Liver (tissue), 9 donors: Measurements from ENCODE around the gene DMD. TPM values are rescaled to one million over a fixed set of nuclear protein-coding genes. Genes with fewer than 3 reads are reported as not detected.

Experiments
- DNase-seq: peaks from one replicate; pipeline ENCODE4 v3.0.0-alpha.2; 2017; ENCODE audit warnings: low spot score
- H3K27ac ChIP-seq, 2 donors: one replicate each; pipeline ENCODE4 v1.7.0; 2013; ENCODE audit warnings: inconsistent platforms in 2 of 2, low read length in 2 of 2, control low read depth in 1 of 2, low read depth in 1 of 2, mild to moderate bottlenecking in 1 of 2
- H3K27me3 ChIP-seq, 4 donors: one replicate each; pipeline versions ENCODE4 v1.6.1 to v1.7.0; 2013; ENCODE audit warnings: low read length in 3 of 4, inconsistent platforms in 1 of 4, mild to moderate bottlenecking in 1 of 4, moderate library complexity in 1 of 4; ENCODE audit not compliant: control insufficient read depth in 4 of 4, insufficient read depth in 4 of 4
- H3K36me3 ChIP-seq, 4 donors: one replicate each; pipeline versions ENCODE4 v1.6.1 to v1.7.0; 2013; ENCODE audit warnings: low read length in 3 of 4, mild to moderate bottlenecking in 3 of 4, low read depth in 1 of 4, moderate library complexity in 1 of 4; ENCODE audit not compliant: control insufficient read depth in 4 of 4, insufficient read depth in 3 of 4
- H3K4me1 ChIP-seq, 4 donors: one replicate each; pipeline versions ENCODE4 v1.6.1 to v1.7.0; 2013; ENCODE audit warnings: low read length in 3 of 4, mild to moderate bottlenecking in 3 of 4, moderate library complexity in 1 of 4; ENCODE audit not compliant: control insufficient read depth in 4 of 4, insufficient read depth in 4 of 4
- H3K4me3 ChIP-seq, 3 donors: one replicate each; pipeline versions ENCODE4 v1.6.1 to v1.7.0; 2013; ENCODE audit warnings: low read length in 3 of 3, control low read depth in 1 of 3, low read depth in 1 of 3, mild to moderate bottlenecking in 1 of 3
- H3K9ac ChIP-seq, 2 donors: one replicate each; pipeline ENCODE4 v1.7.0; 2013; ENCODE audit warnings: low read length in 2 of 2, mild to moderate bottlenecking in 2 of 2, moderate library complexity in 2 of 2, control low read depth in 1 of 2, low read depth in 1 of 2
- H3K9me3 ChIP-seq, 4 donors: one replicate each; pipeline versions ENCODE4 v1.6.1 to v1.7.0; 2013; ENCODE audit warnings: low read length in 3 of 4; ENCODE audit not compliant: control insufficient read depth in 4 of 4
- EGR1 ChIP-seq, 2 donors: IDR thresholded peaks; 2 replicates each; pipeline ENCODE4 v1.6.1; 2016 to 2018; ENCODE audit warnings: antibody characterized with exemption in 2 of 2, low read depth in 2 of 2
- FOXA1 ChIP-seq: IDR thresholded peaks from 2 replicates; pipeline ENCODE4 v1.6.1; 2016; ENCODE audit warnings: antibody characterized with exemption
- FOXA2 ChIP-seq: IDR thresholded peaks from 2 replicates; pipeline ENCODE4 v1.6.1; 2016; ENCODE audit warnings: antibody characterized with exemption
- GABPA ChIP-seq, 2 donors: IDR thresholded peaks in 1 of 2; conservative IDR thresholded peaks in 1 of 2; 2 replicates each; pipeline ENCODE4 v1.6.1; 2016; ENCODE audit warnings: antibody characterized with exemption in 2 of 2, mild to moderate bottlenecking in 1 of 2, moderate library complexity in 1 of 2
- HNF4A ChIP-seq, 2 donors: conservative IDR thresholded peaks; 2 replicates each; pipeline ENCODE4 v1.6.1; 2016; ENCODE audit warnings: antibody characterized with exemption in 2 of 2, mild to moderate bottlenecking in 2 of 2
- HNF4G ChIP-seq: IDR thresholded peaks from 2 replicates; pipeline ENCODE4 v1.6.1; 2016; ENCODE audit warnings: antibody characterized with exemption
- JUND ChIP-seq, 2 donors: IDR thresholded peaks; 2 replicates each; pipeline ENCODE4 v1.6.1; 2016; ENCODE audit warnings: antibody characterized with exemption in 2 of 2
- NR2F2 ChIP-seq: IDR thresholded peaks from 2 replicates; pipeline ENCODE4 v1.6.1; 2016; ENCODE audit warnings: antibody characterized with exemption
- RAD21 ChIP-seq, 2 donors: IDR thresholded peaks; 2 replicates each; pipeline ENCODE4 v1.6.1; 2016; ENCODE audit warnings: antibody characterized with exemption in 2 of 2, mild to moderate bottlenecking in 2 of 2
- REST ChIP-seq: IDR thresholded peaks from 2 replicates; pipeline ENCODE4 v1.6.1; 2016; ENCODE audit warnings: antibody characterized with exemption, mild to moderate bottlenecking
- RXRA ChIP-seq, 2 donors: IDR thresholded peaks; 2 replicates each; pipeline ENCODE4 v1.6.1; 2017 to 2018; ENCODE audit warnings: antibody characterized with exemption in 2 of 2, mild to moderate bottlenecking in 1 of 2
- SP1 ChIP-seq: IDR thresholded peaks from 2 replicates; pipeline ENCODE4 v1.6.1; 2018; ENCODE audit warnings: antibody characterized with exemption, mild to moderate bottlenecking
- TAF1 ChIP-seq: conservative IDR thresholded peaks from 2 replicates; pipeline ENCODE4 v1.6.1; 2016; ENCODE audit warnings: antibody characterized with exemption, mild to moderate bottlenecking
- YY1 ChIP-seq: IDR thresholded peaks from 2 replicates; pipeline ENCODE4 v1.6.1; 2016; ENCODE audit warnings: antibody characterized with exemption, mild to moderate bottlenecking
- ZBTB33 ChIP-seq: IDR thresholded peaks from 2 replicates; pipeline ENCODE4 v1.6.1; 2016; ENCODE audit warnings: antibody characterized with exemption
- WGBS: extraction: QIAGEN DNeasy Blood & Tissue Kit; methylation state at CpG from one replicate; pipeline ENCODE4 v1.1.7; 2013; 5-methylcytosine and 5-hydroxymethylcytosine counted together
- polyA plus RNA-seq, 2 donors: library from polyadenylated mRNA; stranded (reverse) in 1 of 2; unstranded in 1 of 2; fragments of 200-250 nt in 1 of 2; fragments of >200 nt in 1 of 2; fragmentation: Nextera tagmentation in 1 of 2; extraction: Ambion mirVana in 1 of 2; gene quantifications; one replicate each; pipeline versions ENCODE4 v1.2.1 to v1.2.3, GENCODE V29; 2013 to 2015
- total RNA-seq, 2 donors: library from RNA; depleted of rRNA; stranded (reverse); fragments of >200 nt; gene quantifications; one replicate each; pipeline ENCODE4 v1.2.3, GENCODE V29; 2014
- TF ChIP-seq, protein P1 (sequence below): IDR thresholded peaks from 2 replicates; pipeline ENCODE4 v1.6.1; 2016; ENCODE audit warnings: antibody characterized with exemption
- TF ChIP-seq, protein P2 (sequence below): IDR thresholded peaks from 2 replicates; pipeline ENCODE4 v1.6.1; 2016; ENCODE audit warnings: antibody characterized with exemption
- TF ChIP-seq, protein P3 (sequence below): fragments of 150-350 bp; IDR thresholded peaks from 2 replicates; pipeline ENCODE4 v1.5.1; 2017; ENCODE audit warnings: improper control_type of control experiment, low read depth, low read length; ENCODE audit not compliant: missing input control
- donor health status: healthy.
- donor health status: healthy.
- donor health status: healthy.
- donor health status: healthy.
- donor health status: healthy.

The DMD gene
- total and polyA plus RNA-seq, 4 donors: 14.6 to 61.9 (median 23.9) TPM

DNA sequence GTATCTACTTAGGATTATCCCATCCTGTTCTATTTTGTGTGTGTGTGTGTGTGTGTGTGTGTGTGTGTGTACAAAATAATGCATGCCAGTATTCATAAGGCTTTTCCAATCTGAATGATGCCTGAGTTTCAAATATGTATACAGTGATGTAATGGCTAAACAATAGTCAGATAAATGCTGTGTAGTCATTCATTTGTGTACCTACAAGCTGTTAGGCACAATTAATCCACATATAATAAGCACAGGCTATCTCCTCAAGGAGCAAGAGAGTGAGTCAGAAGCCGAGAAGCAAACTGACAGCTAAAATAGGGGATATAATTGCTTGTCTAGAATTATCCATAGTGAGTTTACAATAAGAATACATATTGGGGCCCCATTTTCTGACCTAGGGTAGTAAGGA is 15.7 kb downstream of the DMD start:
- Histone ChIP-seq H3K9me3 (no peaks in the 10 kb centered on the region), H3K27ac (no peak overlapping the region), H3K36me3 (no peaks in the 10 kb centered on the region), H3K4me1 (no peaks in the 10 kb centered on the region), H3K4me3 (no peak overlapping the region), H3K27me3 (no peaks in the 10 kb centered on the region), H3K9ac (no peak overlapping the region)
- TF ChIP-seq EGR1 (IDR thresholded peaks at IDR 0.05; ENCODE audit: low read depth in 2 of 2): no peak
- TF ChIP-seq, protein P1, sequence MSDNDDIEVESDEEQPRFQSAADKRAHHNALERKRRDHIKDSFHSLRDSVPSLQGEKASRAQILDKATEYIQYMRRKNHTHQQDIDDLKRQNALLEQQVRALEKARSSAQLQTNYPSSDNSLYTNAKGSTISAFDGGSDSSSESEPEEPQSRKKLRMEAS: no peak
- no peak for TF ChIP-seq HNF4G
- no peak for TF ChIP-seq YY1
- TF ChIP-seq, protein P2, sequence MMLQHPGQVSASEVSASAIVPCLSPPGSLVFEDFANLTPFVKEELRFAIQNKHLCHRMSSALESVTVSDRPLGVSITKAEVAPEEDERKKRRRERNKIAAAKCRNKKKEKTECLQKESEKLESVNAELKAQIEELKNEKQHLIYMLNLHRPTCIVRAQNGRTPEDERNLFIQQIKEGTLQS: no peak
- TF ChIP-seq FOXA1: no peak
- no peak for TF ChIP-seq FOXA2
- TF ChIP-seq SP1: no peak
- TF ChIP-seq RXRA (IDR thresholded peaks at IDR 0.05): no peak
- TF ChIP-seq RAD21 (IDR thresholded peaks at IDR 0.05): no peak
- no peak for TF ChIP-seq TAF1
- no peak for TF ChIP-seq NR2F2
- TF ChIP-seq, protein P3, sequence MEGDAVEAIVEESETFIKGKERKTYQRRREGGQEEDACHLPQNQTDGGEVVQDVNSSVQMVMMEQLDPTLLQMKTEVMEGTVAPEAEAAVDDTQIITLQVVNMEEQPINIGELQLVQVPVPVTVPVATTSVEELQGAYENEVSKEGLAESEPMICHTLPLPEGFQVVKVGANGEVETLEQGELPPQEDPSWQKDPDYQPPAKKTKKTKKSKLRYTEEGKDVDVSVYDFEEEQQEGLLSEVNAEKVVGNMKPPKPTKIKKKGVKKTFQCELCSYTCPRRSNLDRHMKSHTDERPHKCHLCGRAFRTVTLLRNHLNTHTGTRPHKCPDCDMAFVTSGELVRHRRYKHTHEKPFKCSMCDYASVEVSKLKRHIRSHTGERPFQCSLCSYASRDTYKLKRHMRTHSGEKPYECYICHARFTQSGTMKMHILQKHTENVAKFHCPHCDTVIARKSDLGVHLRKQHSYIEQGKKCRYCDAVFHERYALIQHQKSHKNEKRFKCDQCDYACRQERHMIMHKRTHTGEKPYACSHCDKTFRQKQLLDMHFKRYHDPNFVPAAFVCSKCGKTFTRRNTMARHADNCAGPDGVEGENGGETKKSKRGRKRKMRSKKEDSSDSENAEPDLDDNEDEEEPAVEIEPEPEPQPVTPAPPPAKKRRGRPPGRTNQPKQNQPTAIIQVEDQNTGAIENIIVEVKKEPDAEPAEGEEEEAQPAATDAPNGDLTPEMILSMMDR: no peak
- TF ChIP-seq GABPA (IDR thresholded peaks at IDR 0.05 in 1 of 2, conservative IDR thresholded peaks at IDR 0.05 in 1 of 2): no peak
- TF ChIP-seq ZBTB33: no peak
- 69% methylated on average over 1 of the region's 1 CpG for WGBS
- DNase-seq: no peak

DNA sequence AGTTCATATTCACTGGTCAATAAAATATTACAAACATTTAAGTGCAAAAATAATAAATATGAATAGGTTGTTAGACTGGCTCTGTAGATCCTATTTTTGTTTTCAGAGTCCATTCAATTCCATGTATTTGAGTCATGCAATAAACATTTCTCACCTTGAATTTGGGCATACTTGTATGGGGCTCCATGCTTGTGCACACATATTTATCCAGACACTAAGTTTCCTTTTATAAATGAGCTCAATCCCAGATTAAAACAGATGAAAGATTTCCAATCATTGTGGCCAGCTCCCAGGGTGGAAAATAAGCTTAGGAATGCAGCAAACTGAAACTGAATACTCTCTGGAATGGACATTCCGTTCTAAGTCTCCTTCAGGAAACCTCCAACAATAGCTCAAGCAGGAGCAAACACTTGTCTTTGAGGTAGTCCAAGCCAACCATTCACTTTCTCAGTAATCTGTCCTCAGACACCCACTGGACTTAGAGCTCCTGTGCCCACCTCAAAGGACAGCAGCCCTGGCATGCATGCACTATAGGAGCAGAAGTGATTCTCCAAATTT is 16.4 kb downstream of the DMD start:
- Histone ChIP-seq H3K9me3 (no peaks in the 10 kb centered on the region), H3K4me3 (no peak overlapping the region), H3K27me3 (no peaks in the 10 kb centered on the region), H3K27ac (no peak overlapping the region), H3K4me1 (no peaks in the 10 kb centered on the region), H3K9ac (no peak overlapping the region), H3K36me3 (no peaks in the 10 kb centered on the region)
- WGBS: 41% methylated on average over 1 of the region's 1 CpG
- TF ChIP-seq FOXA2 (no peak), EGR1 (IDR thresholded peaks at IDR 0.05; ENCODE audit: low read depth in 2 of 2) (no peak), RAD21 (IDR thresholded peaks at IDR 0.05) (no peak), REST (no peak), RXRA (IDR thresholded peaks at IDR 0.05) (no peak), TAF1 (no peak), SP1 (no peak), JUND (IDR thresholded peaks at IDR 0.05) (no peak), GABPA (IDR thresholded peaks at IDR 0.05 in 1 of 2, conservative IDR thresholded peaks at IDR 0.05 in 1 of 2) (no peak), HNF4A (conservative IDR thresholded peaks at IDR 0.05) (no peak), ZBTB33 (no peak)
- TF ChIP-seq, protein P2: no peak
- TF ChIP-seq, protein P1: no peak
- TF ChIP-seq, protein P3: no peak
- no peak for DNase-seq
